AG04450 (cell line): ENCODE data around the gene RNH1. TPM values are rescaled to one million over a fixed set of nuclear protein-coding genes. Genes with fewer than 3 reads are reported as not detected.

Source experiments
- CTCF ChIA-PET: fragments of 300-600, 350-600 bp; formaldehyde crosslinking; extraction: SDS; loops from one replicate; lab custom pipeline; 2022; ENCODE audit warnings: antibody characterized with exemption, inconsistent platforms; lab: Charles Lee
- POLR2A ChIA-PET: fragments of 350-600 bp; formaldehyde crosslinking; extraction: SDS; loops from one replicate; lab custom pipeline; 2021; ENCODE audit warnings: antibody characterized with exemption, inconsistent platforms; lab: Yijun Ruan, JAX
- DNase-seq: peaks from one replicate; pipeline ENCODE4 v3.0.0-alpha.2; 2011; ENCODE audit warnings: low read depth, low spot score
- H3K27ac ChIP-seq: one replicate; pipeline ENCODE4 v1.5.1; 2012; ENCODE audit warnings: low read depth, low read length, control low read depth
- H3K27me3 ChIP-seq: one replicate; pipeline ENCODE4 v1.6.0; 2012; ENCODE audit warnings: low read length; ENCODE audit not compliant: control insufficient read depth, insufficient read depth
- H3K4me3 ChIP-seq: 2 replicates; pipeline ENCODE4 v1.5.1; 2011; ENCODE audit warnings: mild to moderate bottlenecking, low read depth, low read length, control low read depth
- H3K9me3 ChIP-seq: 2 replicates; pipeline ENCODE4 v1.5.1; 2012; ENCODE audit warnings: low read length; ENCODE audit not compliant: control insufficient read depth, insufficient read depth
- polyA plus RNA-seq: library from polyadenylated mRNA; depleted of rRNA; stranded (reverse); fragments of >200 nt; gene quantifications from 2 replicates; pipeline ENCODE4 v1.2.3, GENCODE V29; 2011
- TF ChIP-seq, protein P1 (sequence below): IDR thresholded peaks from 2 replicates; pipeline ENCODE4 v1.5.1; 2011; ENCODE audit warnings: low read depth, low read length, control low read depth, inconsistent platforms

RNH1 gene
- polyA plus RNA-seq, 1 experiment: 98.6 TPM

DNA sequence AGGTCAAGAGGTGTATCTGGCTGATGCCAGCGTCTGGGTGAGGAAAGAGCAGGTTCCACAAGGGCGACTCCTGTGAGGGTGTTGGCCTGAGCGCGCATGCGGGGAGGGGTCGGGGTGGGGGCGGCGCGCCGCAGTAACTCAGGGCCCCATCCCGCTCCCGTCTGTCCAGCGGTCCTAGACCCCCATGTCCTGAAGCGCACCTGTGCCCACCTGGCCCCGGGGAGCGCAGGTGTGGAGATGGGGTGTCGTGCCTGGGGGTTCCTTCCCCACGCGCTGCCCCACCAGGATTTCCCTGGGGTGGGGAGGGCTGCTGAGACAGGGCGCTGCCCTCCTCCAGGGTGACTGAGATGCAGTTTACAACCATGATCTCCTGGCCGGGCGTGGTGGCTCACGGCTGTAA is 20.9 kb downstream of the RNH1 start:
- CTCF ChIA-PET: interaction anchor here (0.5 kb wide), 1 partner anchor 33 kb away, joined by 6 read pairs; no protein-coding TSS in a partner anchor

DNA sequence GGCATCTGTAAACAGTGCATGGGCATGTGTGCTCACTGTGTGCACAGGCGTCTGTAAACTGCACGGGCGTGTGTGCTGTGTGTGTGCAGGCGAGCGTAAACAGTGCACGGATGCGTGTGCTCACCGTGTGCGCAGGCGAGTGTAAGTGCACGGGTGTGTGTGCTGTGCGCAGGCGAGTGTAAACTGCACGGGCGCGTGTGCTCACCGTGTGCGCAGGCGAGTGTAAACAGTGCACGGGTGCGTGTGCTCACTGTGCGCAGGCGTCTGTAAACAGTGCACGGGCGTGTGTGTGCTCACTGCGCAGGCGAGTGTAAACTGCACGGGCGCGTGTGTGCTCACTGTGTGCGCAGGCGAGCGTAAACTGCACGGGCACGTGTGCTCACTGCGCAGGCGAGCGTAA is 22.4 kb downstream of the RNH1 start:
- Histone ChIP-seq H3K27ac (no peak overlapping the region), H3K27me3 (no peaks in the 10 kb centered on the region), H3K4me3 (no peak overlapping the region), H3K9me3 (peaks cover 23% of the 10 kb centered on the region)
- DNase-seq: no peak
- ChIA-PET POLR2A (no interaction called here), CTCF (no interaction called here)
- TF ChIP-seq, protein P1, sequence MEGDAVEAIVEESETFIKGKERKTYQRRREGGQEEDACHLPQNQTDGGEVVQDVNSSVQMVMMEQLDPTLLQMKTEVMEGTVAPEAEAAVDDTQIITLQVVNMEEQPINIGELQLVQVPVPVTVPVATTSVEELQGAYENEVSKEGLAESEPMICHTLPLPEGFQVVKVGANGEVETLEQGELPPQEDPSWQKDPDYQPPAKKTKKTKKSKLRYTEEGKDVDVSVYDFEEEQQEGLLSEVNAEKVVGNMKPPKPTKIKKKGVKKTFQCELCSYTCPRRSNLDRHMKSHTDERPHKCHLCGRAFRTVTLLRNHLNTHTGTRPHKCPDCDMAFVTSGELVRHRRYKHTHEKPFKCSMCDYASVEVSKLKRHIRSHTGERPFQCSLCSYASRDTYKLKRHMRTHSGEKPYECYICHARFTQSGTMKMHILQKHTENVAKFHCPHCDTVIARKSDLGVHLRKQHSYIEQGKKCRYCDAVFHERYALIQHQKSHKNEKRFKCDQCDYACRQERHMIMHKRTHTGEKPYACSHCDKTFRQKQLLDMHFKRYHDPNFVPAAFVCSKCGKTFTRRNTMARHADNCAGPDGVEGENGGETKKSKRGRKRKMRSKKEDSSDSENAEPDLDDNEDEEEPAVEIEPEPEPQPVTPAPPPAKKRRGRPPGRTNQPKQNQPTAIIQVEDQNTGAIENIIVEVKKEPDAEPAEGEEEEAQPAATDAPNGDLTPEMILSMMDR: no peak

More for the DNA sequence above, 20.9 kb downstream of the RNH1 start:
- H3K27me3 ChIP-seq: no peaks in the 10 kb centered on the region
- POLR2A ChIA-PET: no interaction called here
- no peak overlapping the region for H3K4me3 ChIP-seq
- H3K27ac ChIP-seq: no peak overlapping the region
- no peak for DNase-seq
- H3K9me3 ChIP-seq: peaks cover 26% of the 10 kb centered on the region
- TF ChIP-seq, protein P1: no peak

DNA sequence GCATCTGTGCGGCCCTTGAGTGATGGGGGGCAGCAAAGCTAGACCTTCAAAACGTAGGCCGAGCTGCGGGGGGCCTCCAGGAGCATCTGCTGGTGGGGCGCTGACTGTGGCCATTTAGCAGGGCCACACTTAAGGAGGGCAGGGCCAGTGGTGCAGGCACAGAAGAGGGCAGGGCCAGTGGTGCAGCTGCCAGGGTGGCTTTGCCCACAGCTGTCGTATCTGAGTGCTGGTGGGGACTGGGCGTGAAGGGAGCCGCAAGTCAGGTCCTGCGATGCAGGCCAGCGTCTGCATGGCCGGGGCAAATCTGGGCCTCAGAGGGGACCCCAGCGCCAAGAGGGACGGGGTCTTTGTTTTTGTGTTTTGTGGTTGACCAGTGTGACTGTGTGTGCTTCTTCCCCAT is 27.7 kb downstream of the RNH1 start:
- DNase-seq: no peak
- no peak overlapping the region for H3K4me3 ChIP-seq
- TF ChIP-seq, protein P1: no peak
- H3K9me3 ChIP-seq: peaks cover 12% of the 10 kb centered on the region
- no peak overlapping the region for H3K27ac ChIP-seq
- ChIA-PET POLR2A (no interaction called here), CTCF (interaction anchor here (0.7 kb wide), 1 partner anchor 39 kb away, joined by 3 read pairs; no protein-coding TSS in a partner anchor)
- H3K27me3 ChIP-seq: no peaks in the 10 kb centered on the region

DNA sequence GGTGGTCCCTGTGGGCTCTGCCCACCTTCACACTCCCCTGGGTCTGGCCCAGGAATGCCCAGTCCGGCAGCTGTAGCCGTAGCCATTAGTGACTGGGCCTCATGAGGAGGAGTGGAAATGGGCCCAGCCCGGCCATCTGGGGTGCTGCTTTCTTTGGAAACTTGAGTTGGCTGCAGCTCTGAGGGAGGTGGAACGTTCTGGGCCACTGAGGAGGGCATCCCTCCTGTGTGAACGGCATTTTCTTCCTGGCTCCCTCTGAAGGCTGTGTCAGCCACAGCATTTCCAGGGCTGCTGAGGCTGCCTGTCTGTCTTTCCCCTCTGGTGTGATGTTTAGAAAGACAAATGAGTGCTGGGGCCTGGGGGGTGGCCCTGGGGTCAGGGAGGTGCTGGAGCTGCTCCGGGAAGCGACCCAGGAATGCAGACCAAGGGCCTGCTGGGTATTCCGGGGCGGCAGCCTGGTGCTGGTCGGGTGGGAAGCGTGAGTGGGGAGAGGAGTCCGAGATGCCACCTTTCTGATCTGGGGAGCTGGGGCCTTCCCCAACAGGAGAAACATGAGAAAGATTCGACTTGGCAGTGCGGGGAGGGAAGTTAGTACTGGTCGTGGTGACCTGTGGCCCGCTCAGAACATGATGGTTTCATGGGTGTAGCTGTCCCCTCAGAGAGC is 29.9 kb downstream of the RNH1 start:
- ChIA-PET CTCF (interaction anchor here (0.5 kb wide), 1 partner anchor 62 kb away, joined by 4 read pairs; no protein-coding TSS in a partner anchor), POLR2A (no interaction called here)
- Histone ChIP-seq H3K27ac (no peak overlapping the region), H3K27me3 (no peaks in the 10 kb centered on the region), H3K9me3 (peaks cover 2% of the 10 kb centered on the region), H3K4me3 (no peak overlapping the region)
- TF ChIP-seq, protein P1: no peak
- no peak for DNase-seq

DNA sequence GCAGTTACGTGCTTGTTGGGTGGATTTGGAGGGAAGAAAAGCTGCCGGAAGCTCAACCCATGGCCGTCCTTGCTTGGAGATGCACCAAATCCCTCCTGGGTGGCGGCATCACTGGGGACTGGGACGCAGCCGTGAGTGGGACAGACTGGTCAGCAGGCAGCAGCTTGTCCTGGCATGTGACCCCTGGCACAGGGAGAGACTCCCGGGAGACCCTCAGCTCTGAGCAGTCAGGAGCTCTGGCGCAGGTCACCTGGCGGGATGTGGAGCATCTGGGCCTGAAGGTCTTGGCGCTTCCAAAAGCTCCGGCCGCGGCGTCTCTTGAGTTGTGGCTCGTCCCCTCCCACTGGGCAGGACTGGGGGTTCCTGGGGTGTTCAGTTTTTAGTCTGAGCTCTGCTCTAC is 30.6 kb downstream of the RNH1 start:
- TF ChIP-seq, protein P1: no peak
- ChIA-PET POLR2A (interaction anchor here (0.6 kb wide), 1 partner anchor 913 kb away, joined by 3 read pairs; the partner anchor contains the start of gene BRSK2), CTCF (interaction anchor here (0.5 kb wide), 1 partner anchor 62 kb away, joined by 4 read pairs; no protein-coding TSS in a partner anchor)
- no peak for DNase-seq
- H3K27ac ChIP-seq: no peak overlapping the region
- H3K4me3 ChIP-seq: no peak overlapping the region
- H3K27me3 ChIP-seq: no peaks in the 10 kb centered on the region
- no peaks in the 10 kb centered on the region; the same call in 1 of the 2 replicates for H3K9me3 ChIP-seq
